Stimulated activated naive CD8-positive, alpha-beta T cell treated with anti-CD3 and anti-CD28 coated beads, Interleukin-15, Interleukin-2, amounts not matched to agents 100 ng/mL and 50 ng/mL, for 24 hours (primary cell): ENCODE measurements around the gene SLC22A12.

Source experiments
- H3K27ac Mint-ChIP-seq: one replicate; pipeline ENCODE4 v1.8.0; 2021; ENCODE audit warnings: mild to moderate bottlenecking, mixed read lengths
- H3K27me3 Mint-ChIP-seq: one replicate; pipeline ENCODE4 v1.8.0; 2021; ENCODE audit warnings: mixed read lengths
- H3K36me3 Mint-ChIP-seq: one replicate; pipeline ENCODE4 v1.8.0; 2021; ENCODE audit warnings: low read depth, mixed read lengths
- H3K4me1 Mint-ChIP-seq: one replicate; pipeline ENCODE4 v1.8.0; 2021; ENCODE audit warnings: low read depth, mixed read lengths
- H3K4me3 Mint-ChIP-seq: one replicate; pipeline ENCODE4 v1.8.0; 2021; ENCODE audit warnings: mild to moderate bottlenecking, mixed read lengths
- H3K9me3 Mint-ChIP-seq: one replicate; pipeline ENCODE4 v1.8.0; 2021; ENCODE audit warnings: mixed read lengths

SLC22A12 gene

DNA sequence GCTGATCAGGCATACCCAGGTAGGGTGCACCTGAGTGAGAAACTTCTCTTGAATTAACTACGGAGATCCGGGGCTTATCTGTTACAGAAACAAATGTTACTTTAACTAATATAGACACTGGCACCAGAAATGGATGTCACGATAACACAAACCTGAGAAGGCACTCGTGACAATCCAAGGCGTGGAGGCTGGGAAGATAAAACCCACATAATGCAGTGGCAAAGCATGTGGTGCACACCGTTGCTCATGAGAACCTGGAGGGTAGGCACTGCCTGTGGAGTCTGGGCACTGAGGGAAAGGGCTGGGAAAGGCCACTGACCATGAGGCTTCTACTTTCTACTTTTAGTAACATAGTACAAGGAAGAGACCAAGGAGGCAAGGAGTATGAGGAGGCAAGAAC, 22.6 kb downstream of the SLC22A12 start:
- Mint-ChIP-seq H3K4me1 (peaks cover 6% of the 10 kb centered on the region), H3K4me3 (no peak overlapping the region), H3K27ac (no peak overlapping the region), H3K9me3 (no peaks in the 10 kb centered on the region), H3K27me3 (no peaks in the 10 kb centered on the region), H3K36me3 (no peaks in the 10 kb centered on the region)

DNA sequence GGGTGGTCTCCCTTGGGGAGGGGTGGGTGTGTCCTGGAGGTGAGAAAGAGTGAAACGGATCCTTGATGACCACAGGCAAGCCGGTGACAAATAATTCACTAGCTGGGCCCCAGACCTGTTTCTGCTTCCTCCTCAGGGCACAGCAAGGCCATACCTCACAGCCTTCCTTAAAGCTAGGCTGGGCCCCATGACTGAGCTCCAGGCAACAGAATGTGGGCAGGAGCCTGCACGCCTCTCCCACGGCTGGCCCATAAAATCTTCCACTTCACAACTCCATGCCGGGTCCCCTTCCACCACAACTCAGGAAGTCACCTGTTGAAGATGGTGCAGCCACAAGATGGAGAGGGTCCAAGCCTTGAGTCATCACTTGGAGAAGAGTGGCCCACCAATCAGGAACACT, 23.9 kb downstream of the SLC22A12 start:
- Mint-ChIP-seq H3K27ac (no peak overlapping the region), H3K4me1 (peaks cover 6% of the 10 kb centered on the region), H3K27me3 (no peaks in the 10 kb centered on the region), H3K9me3 (no peaks in the 10 kb centered on the region), H3K36me3 (no peaks in the 10 kb centered on the region), H3K4me3 (no peak overlapping the region)

DNA sequence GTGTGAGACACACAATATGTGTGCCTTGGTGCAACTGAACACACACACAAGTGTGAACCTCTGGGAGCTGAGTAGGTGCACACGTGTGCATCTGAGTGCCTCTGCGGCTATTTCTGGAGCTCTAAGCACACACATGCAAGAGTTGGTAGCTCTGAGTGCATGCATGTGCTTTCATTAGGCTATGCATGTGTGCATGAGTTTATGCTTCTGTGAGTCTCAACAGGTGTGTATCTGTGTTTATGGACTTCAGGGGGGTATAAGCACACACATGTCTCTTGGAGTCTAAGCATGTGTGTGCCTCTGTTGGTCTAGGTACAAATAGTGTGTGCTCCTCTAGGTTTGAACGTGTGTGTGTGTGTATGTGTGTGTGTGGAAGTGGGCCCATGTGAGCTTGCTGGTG, 25.8 kb downstream of the SLC22A12 start:
- no peaks in the 10 kb centered on the region for H3K27me3 Mint-ChIP-seq
- H3K4me1 Mint-ChIP-seq, result peaks cover 2% of the 10 kb centered on the region
- H3K9me3 Mint-ChIP-seq, result no peaks in the 10 kb centered on the region
- H3K36me3 Mint-ChIP-seq, result no peaks in the 10 kb centered on the region
- H3K27ac Mint-ChIP-seq, result no peak overlapping the region
- H3K4me3 Mint-ChIP-seq, result no peak overlapping the region

DNA sequence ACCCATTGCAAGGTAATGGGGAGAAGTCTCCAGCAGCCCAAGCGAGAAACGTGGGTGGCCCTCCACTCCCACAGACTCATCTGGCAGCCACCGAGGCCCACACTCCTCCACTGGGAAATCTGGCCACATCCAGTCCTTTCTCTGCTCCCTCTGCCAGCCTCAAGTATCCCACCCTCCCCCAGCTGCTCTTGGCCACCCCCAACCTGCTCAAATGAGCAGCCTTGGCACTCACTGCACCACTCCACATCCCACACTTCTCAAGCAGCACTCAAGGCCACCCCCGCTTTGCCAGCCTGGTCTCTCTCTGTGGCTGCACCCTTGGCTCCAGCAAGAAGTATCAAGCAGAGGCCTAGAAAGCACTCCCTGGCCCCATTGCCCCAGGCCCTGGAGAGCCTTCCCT, 28.2 kb downstream of the SLC22A12 start:
- H3K27ac Mint-ChIP-seq, result no peak overlapping the region

DNA sequence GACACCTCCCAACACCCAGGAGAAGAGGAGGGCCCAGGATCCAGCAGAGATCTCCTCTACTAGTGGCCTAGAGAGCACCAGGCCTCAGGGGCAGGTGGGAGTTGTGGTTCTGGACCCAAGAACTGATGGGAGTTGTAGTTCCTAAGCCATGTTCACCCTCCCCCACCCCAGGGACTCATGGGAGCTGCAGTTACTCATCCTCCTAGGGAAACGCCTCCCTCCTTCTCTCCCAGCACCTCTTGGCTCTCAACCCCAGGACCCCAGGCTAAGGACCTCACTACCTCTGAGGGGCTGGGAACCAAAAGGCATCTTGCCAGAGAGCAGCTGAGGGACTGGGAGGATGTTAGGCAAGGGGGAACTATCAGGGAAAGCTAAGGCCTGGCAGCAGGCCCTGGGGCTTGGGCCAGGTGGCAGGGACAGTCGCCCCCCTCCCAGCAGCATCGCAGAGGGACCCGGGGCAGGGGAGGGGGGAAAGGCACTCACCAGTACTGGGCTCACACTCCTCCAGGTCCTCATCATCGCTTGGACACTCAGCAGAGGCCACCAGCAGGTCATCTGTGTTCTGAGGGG, 28.9 kb downstream of the SLC22A12 start:
- H3K4me3 Mint-ChIP-seq, result no peak overlapping the region
- no peaks in the 10 kb centered on the region for H3K9me3 Mint-ChIP-seq
- H3K27ac Mint-ChIP-seq, result no peak overlapping the region
- H3K36me3 Mint-ChIP-seq, result no peaks in the 10 kb centered on the region
- no peaks in the 10 kb centered on the region for H3K4me1 Mint-ChIP-seq
- H3K27me3 Mint-ChIP-seq, result no peaks in the 10 kb centered on the region

More for the DNA sequence above, 28.2 kb downstream of the SLC22A12 start:
- Mint-ChIP-seq H3K9me3 (no peaks in the 10 kb centered on the region), H3K4me1 (no peaks in the 10 kb centered on the region), H3K36me3 (no peaks in the 10 kb centered on the region), H3K4me3 (no peak overlapping the region), H3K27me3 (no peaks in the 10 kb centered on the region)

DNA sequence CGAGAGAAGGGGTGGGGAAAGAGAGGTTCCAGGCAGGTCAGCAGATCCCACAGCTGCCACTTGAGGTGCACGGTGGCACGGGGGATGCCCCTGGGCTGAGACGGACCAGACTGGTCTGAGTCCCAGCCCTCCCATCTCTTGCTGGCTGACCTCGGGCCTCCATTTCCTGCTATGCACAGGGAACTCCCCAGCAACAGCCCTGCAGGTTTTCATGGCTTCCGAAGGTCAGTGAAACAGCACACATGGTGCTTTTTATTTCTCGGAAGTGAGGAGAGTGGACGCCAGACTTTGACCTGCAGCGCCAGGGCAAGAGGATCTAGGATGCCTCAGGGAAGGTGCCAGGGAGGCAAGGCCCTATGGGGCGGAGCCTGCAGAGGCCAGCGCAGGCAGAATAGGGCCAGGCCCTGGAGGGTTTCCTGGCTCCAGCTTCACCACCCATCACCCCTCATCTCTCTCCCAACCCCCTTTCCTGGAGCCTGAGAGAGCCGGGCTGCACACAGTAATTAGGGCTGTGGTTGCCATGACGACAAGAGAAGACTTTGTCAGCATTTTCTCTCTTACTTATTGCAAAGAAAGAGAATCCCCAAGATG, 29.5 kb downstream of the SLC22A12 start:
- Mint-ChIP-seq H3K4me3 (no peak overlapping the region), H3K27ac (no peak overlapping the region), H3K27me3 (no peaks in the 10 kb centered on the region), H3K4me1 (no peaks in the 10 kb centered on the region), H3K36me3 (no peaks in the 10 kb centered on the region), H3K9me3 (no peaks in the 10 kb centered on the region)

DNA sequence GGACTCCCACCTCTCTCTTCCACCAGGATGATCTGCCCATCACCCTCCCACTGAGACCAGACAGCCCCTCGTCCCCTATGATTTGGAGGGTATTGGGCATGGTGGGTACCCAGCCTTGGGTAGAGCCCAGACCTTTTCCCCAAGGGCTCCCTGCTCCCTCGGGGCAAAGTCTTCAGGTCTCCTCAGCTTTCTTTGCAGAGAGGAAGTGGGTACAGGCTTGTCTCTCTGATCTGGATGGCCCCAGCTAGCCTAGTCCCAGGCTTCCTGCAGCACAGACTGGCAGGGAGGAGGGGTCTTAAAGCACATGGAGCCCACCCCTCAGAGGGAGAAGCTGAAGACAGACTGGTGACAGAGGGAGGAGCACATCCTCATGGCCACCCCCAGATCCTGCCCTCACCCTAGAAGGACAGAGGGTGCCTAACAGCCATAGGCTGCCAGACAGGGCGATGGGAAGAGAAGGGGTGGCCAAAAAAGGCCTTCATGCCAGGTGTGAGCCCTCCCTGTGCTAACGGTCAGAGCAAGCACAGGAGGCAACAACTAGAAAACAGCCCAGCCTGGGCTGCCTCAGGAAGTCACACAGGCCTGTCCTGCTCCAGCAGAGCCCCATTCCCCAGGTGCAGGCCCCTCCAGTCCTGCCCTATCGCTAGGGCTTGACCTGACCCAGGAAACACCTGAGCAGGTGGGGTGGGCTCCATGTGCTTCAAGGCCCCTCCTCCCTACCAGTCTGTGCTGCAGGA, 30.4 kb downstream of the SLC22A12 start:
- no peak overlapping the region for H3K4me3 Mint-ChIP-seq
- H3K4me1 Mint-ChIP-seq, result no peaks in the 10 kb centered on the region
- H3K9me3 Mint-ChIP-seq, result no peaks in the 10 kb centered on the region
- no peaks in the 10 kb centered on the region for H3K27me3 Mint-ChIP-seq
- no peak overlapping the region for H3K27ac Mint-ChIP-seq
- H3K36me3 Mint-ChIP-seq, result no peaks in the 10 kb centered on the region

DNA sequence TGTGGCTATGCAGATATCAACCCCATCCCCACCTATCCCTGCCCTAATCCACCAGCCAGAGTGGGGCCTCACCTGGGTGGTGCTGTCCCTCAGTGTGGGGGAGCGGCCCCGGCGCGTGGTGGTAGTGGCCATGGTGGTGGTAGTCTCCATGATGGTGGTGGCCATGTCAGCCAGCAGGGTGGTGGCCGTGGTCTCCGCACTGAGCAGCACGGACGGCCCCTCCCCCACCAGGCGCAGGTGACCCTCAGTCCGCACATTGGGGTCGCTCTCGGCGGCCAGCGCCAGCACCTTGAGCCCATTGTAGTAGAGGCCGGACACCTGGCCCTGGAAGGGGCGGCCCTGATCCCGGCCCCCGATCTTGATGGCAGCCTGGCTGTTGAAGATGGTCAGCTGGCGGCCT, 31.7 kb downstream of the SLC22A12 start:
- no peak overlapping the region for H3K4me3 Mint-ChIP-seq
- H3K4me1 Mint-ChIP-seq, result no peaks in the 10 kb centered on the region
- no peaks in the 10 kb centered on the region for H3K9me3 Mint-ChIP-seq
- no peak overlapping the region for H3K27ac Mint-ChIP-seq
- no peaks in the 10 kb centered on the region for H3K27me3 Mint-ChIP-seq
- H3K36me3 Mint-ChIP-seq, result no peaks in the 10 kb centered on the region

DNA sequence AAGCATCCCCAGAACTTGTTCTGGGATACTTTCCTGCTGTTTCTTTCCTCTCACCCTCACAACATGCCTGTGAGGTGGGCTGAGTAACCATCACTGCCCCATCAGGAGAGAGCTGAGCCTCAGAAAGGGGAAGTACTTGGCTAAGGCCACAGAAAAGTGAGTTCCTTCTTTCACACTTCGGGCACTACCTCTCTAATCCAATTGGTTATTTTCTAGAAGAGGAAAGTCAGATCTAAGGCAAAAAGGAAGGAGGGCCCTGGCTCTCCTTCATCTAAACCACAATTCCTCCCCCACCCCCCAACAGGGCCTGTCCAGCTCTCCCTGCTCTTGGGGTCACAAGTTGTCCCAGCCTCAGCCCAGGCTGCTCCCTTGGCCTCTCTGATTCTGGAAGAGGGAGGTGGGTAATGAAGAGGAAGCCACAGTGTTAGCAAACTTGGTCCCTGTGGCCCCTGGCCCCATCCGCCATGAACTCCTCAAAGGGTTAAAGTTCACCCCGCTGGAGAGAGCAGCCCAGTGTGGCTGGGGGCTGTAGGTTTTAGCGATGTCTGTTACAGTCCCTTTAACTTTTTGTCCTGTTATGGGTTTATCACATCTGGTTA, 34.0 kb downstream of the SLC22A12 start:
- Mint-ChIP-seq H3K9me3 (no peaks in the 10 kb centered on the region), H3K36me3 (no peaks in the 10 kb centered on the region), H3K4me1 (no peaks in the 10 kb centered on the region), H3K27ac (no peak overlapping the region), H3K4me3 (no peak overlapping the region), H3K27me3 (no peaks in the 10 kb centered on the region)

DNA sequence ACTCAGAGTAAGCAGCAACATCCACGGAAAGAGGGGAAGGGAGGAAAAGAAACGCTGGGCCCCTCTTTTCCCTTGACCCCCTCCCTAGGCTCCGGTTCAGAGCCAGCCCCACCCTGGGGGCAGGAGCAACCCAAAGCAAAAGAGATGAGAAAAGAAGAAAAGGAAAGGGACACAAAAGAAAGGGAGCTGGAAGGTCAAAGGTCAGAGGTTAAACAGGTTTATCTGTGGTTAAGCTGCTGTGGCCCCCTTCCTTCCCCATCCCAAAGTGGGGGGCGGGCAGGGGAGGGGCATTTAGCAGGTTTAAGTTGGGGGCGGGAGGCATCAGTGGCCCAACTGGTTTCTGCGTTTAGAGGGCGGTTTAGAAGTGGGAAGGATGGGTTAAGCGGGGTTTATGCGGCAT, 35.6 kb downstream of the SLC22A12 start:
- H3K4me3 Mint-ChIP-seq, result no peak overlapping the region
- no peak overlapping the region for H3K27ac Mint-ChIP-seq
- H3K9me3 Mint-ChIP-seq, result no peaks in the 10 kb centered on the region
- H3K4me1 Mint-ChIP-seq, result no peaks in the 10 kb centered on the region
- no peaks in the 10 kb centered on the region for H3K36me3 Mint-ChIP-seq
- H3K27me3 Mint-ChIP-seq, result no peaks in the 10 kb centered on the region

DNA sequence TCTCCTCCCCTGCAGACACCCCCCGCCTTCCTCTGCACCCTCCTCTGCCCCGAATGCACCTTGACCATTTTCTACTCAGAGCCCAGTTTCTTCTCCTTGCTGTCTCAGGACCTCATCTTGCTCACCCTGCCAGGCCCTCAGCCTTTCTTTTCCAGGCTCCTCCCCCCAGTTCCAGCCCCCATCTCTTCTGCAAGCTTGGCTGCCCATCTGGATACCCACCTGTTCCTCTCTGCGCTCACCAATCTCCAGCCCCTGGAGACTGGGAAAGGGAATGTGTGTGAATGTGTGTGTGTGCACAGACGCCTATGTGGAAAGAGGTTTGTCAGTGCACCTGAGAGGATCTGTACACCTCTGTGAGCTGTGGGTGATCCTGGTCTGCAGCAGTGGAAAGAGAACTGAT, 36.4 kb downstream of the SLC22A12 start:
- Mint-ChIP-seq H3K4me3 (no peak overlapping the region), H3K4me1 (no peaks in the 10 kb centered on the region), H3K27me3 (no peaks in the 10 kb centered on the region), H3K9me3 (no peaks in the 10 kb centered on the region), H3K27ac (no peak overlapping the region), H3K36me3 (no peaks in the 10 kb centered on the region)

DNA sequence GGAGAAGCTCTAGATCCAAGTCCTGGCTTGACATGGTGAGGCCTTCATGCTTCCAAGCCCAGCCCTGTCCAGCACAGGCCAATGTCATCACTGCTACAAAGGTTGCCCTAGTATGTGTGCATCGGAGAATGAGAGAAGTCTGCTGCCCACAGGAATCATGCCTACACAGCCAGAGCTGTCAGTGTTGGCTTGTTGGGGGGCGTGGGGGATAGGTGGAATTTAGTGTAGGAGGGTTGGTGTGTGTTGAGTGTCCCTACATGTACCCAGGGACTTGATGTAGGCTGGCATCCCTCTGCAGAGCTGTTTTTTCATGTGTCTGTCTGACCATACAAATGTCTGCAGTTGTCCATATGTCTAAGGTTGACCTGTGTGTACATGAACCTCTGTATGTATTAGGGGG, 37.6 kb downstream of the SLC22A12 start:
- no peak overlapping the region for H3K27ac Mint-ChIP-seq
- no peak overlapping the region for H3K4me3 Mint-ChIP-seq
- H3K27me3 Mint-ChIP-seq, result no peaks in the 10 kb centered on the region
- H3K9me3 Mint-ChIP-seq, result no peaks in the 10 kb centered on the region
- H3K36me3 Mint-ChIP-seq, result no peaks in the 10 kb centered on the region
- H3K4me1 Mint-ChIP-seq, result peaks cover 3% of the 10 kb centered on the region

DNA sequence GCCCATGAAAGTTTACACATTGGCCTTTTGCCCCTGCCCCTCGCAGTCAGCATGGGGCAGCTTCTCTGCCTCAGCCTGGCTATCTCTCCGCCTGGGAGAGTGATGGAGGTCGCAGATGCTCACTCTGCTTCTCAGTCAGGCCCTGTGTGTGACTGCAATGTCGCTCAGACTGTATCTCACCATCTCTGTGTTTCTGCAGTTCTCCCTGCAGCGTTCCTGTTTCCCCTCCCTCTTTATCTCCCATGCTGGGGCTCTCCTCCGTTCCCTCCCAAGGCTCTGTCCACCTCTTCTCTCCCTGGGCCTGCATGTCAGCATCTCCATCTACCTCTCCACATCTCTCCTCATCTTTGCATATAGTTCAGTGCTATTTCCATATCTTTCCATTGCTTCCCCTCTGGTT, 38.1 kb downstream of the SLC22A12 start:
- H3K27ac Mint-ChIP-seq, result no peak overlapping the region
- H3K4me1 Mint-ChIP-seq, result peaks cover 8% of the 10 kb centered on the region
- H3K27me3 Mint-ChIP-seq, result no peaks in the 10 kb centered on the region
- H3K4me3 Mint-ChIP-seq, result no peak overlapping the region
- H3K36me3 Mint-ChIP-seq, result no peaks in the 10 kb centered on the region
- no peaks in the 10 kb centered on the region for H3K9me3 Mint-ChIP-seq

DNA sequence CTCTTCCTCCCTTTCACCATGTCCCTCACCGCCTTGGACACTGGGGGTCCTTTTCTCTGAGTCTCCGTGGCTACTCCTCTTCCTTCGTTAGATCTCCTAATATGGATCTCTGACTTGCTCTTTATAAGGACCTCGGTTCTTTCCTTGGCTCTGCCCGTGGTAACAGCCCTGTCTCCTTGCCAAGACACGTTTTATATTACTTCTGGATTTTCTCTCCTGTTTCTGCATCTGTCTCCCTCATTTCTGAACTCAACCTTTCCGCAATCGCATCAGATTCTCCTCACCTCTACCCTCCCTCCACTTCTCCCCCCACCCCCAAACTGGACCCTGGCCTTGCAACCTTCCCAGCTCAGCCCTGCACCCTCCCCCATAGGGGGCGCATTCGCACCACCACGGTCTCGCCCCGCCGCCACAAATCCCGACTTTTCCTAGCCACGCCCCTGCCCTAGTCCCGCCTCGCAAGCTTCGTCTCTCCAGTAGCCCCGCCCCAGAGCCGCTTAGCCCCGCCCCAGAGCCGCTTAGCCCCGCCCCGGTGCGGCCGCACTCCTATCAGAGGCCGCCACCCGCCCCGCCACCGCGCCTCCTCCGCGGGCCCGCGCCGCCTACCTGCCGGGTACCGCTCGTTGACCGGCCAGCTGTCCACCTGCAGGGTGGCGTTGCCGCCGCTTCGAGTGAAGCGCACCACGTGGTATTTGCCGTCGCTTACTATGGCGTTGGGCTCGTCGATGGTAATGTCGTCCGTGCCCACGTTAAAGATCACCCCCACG, 39.0 kb downstream of the SLC22A12 start:
- no peaks in the 10 kb centered on the region for H3K36me3 Mint-ChIP-seq
- H3K9me3 Mint-ChIP-seq, result no peaks in the 10 kb centered on the region
- H3K4me3 Mint-ChIP-seq, result no peak overlapping the region
- H3K27ac Mint-ChIP-seq, result no peak overlapping the region
- peaks cover 10% of the 10 kb centered on the region for H3K4me1 Mint-ChIP-seq
- peaks cover 3% of the 10 kb centered on the region for H3K27me3 Mint-ChIP-seq

DNA sequence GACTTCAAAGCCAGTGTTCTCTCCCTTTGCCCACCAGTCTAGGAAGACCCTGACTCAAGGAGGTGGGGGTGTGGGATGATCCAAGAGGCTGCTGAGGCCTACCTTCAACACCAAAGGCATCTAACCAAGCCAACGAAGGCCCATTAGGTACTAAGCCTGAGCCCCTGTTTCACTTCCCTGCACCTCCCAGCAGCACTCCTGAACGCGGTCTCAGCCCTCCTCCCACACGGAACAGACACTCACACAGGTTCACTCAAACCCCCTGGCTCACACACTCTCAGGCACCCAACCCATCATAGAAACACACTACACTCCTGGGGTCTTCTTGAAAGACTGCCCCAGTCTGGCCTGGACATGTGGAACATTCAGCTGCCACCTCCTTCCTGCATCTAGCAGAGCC, 40.7 kb downstream of the SLC22A12 start:
- Mint-ChIP-seq H3K4me3 (no peak overlapping the region), H3K27ac (no peak overlapping the region), H3K4me1 (peaks cover 10% of the 10 kb centered on the region)

More for the DNA sequence above, 40.7 kb downstream of the SLC22A12 start:
- Mint-ChIP-seq H3K27me3 (peaks cover 8% of the 10 kb centered on the region), H3K9me3 (no peaks in the 10 kb centered on the region), H3K36me3 (no peaks in the 10 kb centered on the region)
